ENCODE results near the gene FUT2. TPM values are rescaled to one million over a fixed set of nuclear protein-coding genes. Genes with fewer than 3 reads are reported as not detected.

FUT2 gene
- total and polyA plus RNA-seq, 2 experiments from 2014 or later, result 0.25 TPM; not detected in 1

GRCh38 chr19:48722196-48722708, 26.5 kb downstream of the FUT2 start:
- Histone ChIP-seq H3K9me2 (ENCODE audit: insufficient read depth) (no peaks in the 10 kb centered on the region), H3K9me3 (ENCODE audit: low read depth) (no peaks in the 10 kb centered on the region), H3F3A (ENCODE audit: insufficient read depth) (peaks cover 12% of the 10 kb centered on the region; the same call in 1 of the 2 replicates), H3K4me3 (no peak overlapping the region), H3K79me2 (ENCODE audit: insufficient read depth) (no peaks in the 10 kb centered on the region), H3K27me3 (replicated peaks; ENCODE audit: insufficient read depth) (no peaks in the 10 kb centered on the region), H4K20me1 (ENCODE audit: insufficient read depth) (no peaks in the 10 kb centered on the region), H3K9ac (no peak overlapping the region), H3K36me3 (ENCODE audit: low read depth) (no peaks in the 10 kb centered on the region), H3K4me1 (ENCODE audit: insufficient read depth) (peaks cover 6% of the 10 kb centered on the region; the same call in 1 of the 2 replicates), H3K27ac (no peak overlapping the region), H3K4me2 (ENCODE audit: unreplicated experiment) (no peak overlapping the region), H2AFZ (no peak overlapping the region)
- no peak for TF ChIP-seq EZH2 (IDR thresholded peaks at IDR 0.05; ENCODE audit: insufficient read depth, poor library complexity, severe bottlenecking)
- TF ChIP-seq EZH2phosphoT487 (IDR thresholded peaks at IDR 0.05; ENCODE audit: insufficient read depth, low read depth), result no peak
- DNase-seq, result no peak
- 64 to 72% methylated on average over 11 of the region's 11 CpGs for WGBS, 2 experiments (ENCODE audit: low coverage in 1 of 2, low lambda C conversion rate in 2 of 2, missing lambda C conversion rate in 2 of 2)
- in situ Hi-C loops (cut with MboI), result no loop called here

- no peak overlapping the region for H3K9ac ChIP-seq
- no peaks in the 10 kb centered on the region for H3K9me3 ChIP-seq (ENCODE audit: low read depth)
- peaks cover 3% of the 10 kb centered on the region; the same call in 1 of the 2 replicates for H3K4me1 ChIP-seq (ENCODE audit: insufficient read depth)
- no peaks in the 10 kb centered on the region for H4K20me1 ChIP-seq (ENCODE audit: insufficient read depth)
- H3F3A ChIP-seq (ENCODE audit: insufficient read depth), result 0 out of 2 replicates have a peak, but pooled peaks cover 8% of the 10 kb centered on the region
- WGBS, 2 experiments (ENCODE audit: low coverage in 1 of 2, low lambda C conversion rate in 2 of 2, missing lambda C conversion rate in 2 of 2), result 42 to 46% methylated on average over 11 of the region's 11 CpGs
- no peaks in the 10 kb centered on the region for H3K36me3 ChIP-seq (ENCODE audit: low read depth)
- H3K9me2 ChIP-seq (ENCODE audit: insufficient read depth), result no peaks in the 10 kb centered on the region
- H3K79me2 ChIP-seq (ENCODE audit: insufficient read depth), result no peaks in the 10 kb centered on the region
- H3K4me2 ChIP-seq (ENCODE audit: unreplicated experiment), result no peak overlapping the region
- no peak overlapping the region for H3K4me3 ChIP-seq
- in situ Hi-C loops (cut with MboI), result no loop called here
- H3K27ac ChIP-seq, result peak overlapping the region; percentile 58
- TF ChIP-seq EZH2phosphoT487 (IDR thresholded peaks at IDR 0.05; ENCODE audit: insufficient read depth, low read depth), result no peak
- TF ChIP-seq EZH2 (IDR thresholded peaks at IDR 0.05; ENCODE audit: insufficient read depth, poor library complexity, severe bottlenecking), result no peak
- H2AFZ ChIP-seq, result peak overlapping the region; percentile 88
- peak; percentile 87 for DNase-seq
- H3K27me3 ChIP-seq (replicated peaks; ENCODE audit: insufficient read depth), result no peaks in the 10 kb centered on the region
Observed at GRCh38 chr19:48724796-48725753, 29.3 kb downstream of the FUT2 start.

- Histone ChIP-seq H3K27ac (no peak overlapping the region), H3K27me3 (replicated peaks; ENCODE audit: insufficient read depth) (no peaks in the 10 kb centered on the region), H3K9me3 (ENCODE audit: low read depth) (no peaks in the 10 kb centered on the region), H3K4me3 (no peak overlapping the region), H3K9me2 (ENCODE audit: insufficient read depth) (no peaks in the 10 kb centered on the region), H3K36me3 (ENCODE audit: low read depth) (no peaks in the 10 kb centered on the region), H3K79me2 (ENCODE audit: insufficient read depth) (no peaks in the 10 kb centered on the region), H3K4me1 (ENCODE audit: insufficient read depth) (peaks cover 3% of the 10 kb centered on the region; the same call in 1 of the 2 replicates), H3K4me2 (ENCODE audit: unreplicated experiment) (no peak overlapping the region), H3F3A (ENCODE audit: insufficient read depth) (0 out of 2 replicates have a peak, but pooled peaks cover 8% of the 10 kb centered on the region), H3K9ac (no peak overlapping the region), H4K20me1 (ENCODE audit: insufficient read depth) (no peaks in the 10 kb centered on the region), H2AFZ (no peak overlapping the region)
- in situ Hi-C loops (cut with MboI), result no loop called here
- no peak for DNase-seq
- WGBS, 2 experiments (ENCODE audit: low coverage in 1 of 2, low lambda C conversion rate in 2 of 2, missing lambda C conversion rate in 2 of 2), result 95 to 97% methylated on average over 2 of the region's 2 CpGs
- TF ChIP-seq EZH2phosphoT487 (IDR thresholded peaks at IDR 0.05; ENCODE audit: insufficient read depth, low read depth) (no peak), EZH2 (IDR thresholded peaks at IDR 0.05; ENCODE audit: insufficient read depth, poor library complexity, severe bottlenecking) (no peak)
Observed at GRCh38 chr19:48726556-48726955, 30.8 kb downstream of the FUT2 start.

- 52 to 57% methylated on average over 40 to 57 of the region's 77 CpGs for WGBS, 2 experiments (ENCODE audit: low coverage in 1 of 2, low lambda C conversion rate in 2 of 2, missing lambda C conversion rate in 2 of 2)
- in situ Hi-C loops (cut with MboI), result no loop called here
- Histone ChIP-seq H3K36me3 (ENCODE audit: low read depth) (no peaks in the 10 kb centered on the region), H3K27ac (no peak overlapping the region), H3K9ac (no peak overlapping the region), H2AFZ (no peak overlapping the region), H3K9me2 (ENCODE audit: insufficient read depth) (no peaks in the 10 kb centered on the region), H3K9me3 (ENCODE audit: low read depth) (no peaks in the 10 kb centered on the region), H3K27me3 (replicated peaks; ENCODE audit: insufficient read depth) (no peaks in the 10 kb centered on the region), H3K79me2 (ENCODE audit: insufficient read depth) (no peaks in the 10 kb centered on the region), H3K4me3 (no peak overlapping the region), H4K20me1 (ENCODE audit: insufficient read depth) (no peaks in the 10 kb centered on the region), H3K4me2 (ENCODE audit: unreplicated experiment) (no peak overlapping the region), H3F3A (ENCODE audit: insufficient read depth) (0 out of 2 replicates have a peak, but pooled peaks cover 8% of the 10 kb centered on the region), H3K4me1 (ENCODE audit: insufficient read depth) (peaks cover 3% of the 10 kb centered on the region; the same call in 1 of the 2 replicates)
- TF ChIP-seq EZH2phosphoT487 (IDR thresholded peaks at IDR 0.05; ENCODE audit: insufficient read depth, low read depth) (no peak), EZH2 (IDR thresholded peaks at IDR 0.05; ENCODE audit: insufficient read depth, poor library complexity, severe bottlenecking) (no peak)
- no peak for DNase-seq
Observed at GRCh38 chr19:48728911-48729664, 33.3 kb downstream of the FUT2 start.
